OCI-LY3 (cell line): ENCODE measurements around the gene GATA2.

Experiments used
- H2AFZ ChIP-seq: fragments of 200-600, 300-600 bp; shearing (Covaris generic); 2 replicates; pipeline ENCODE4 v1.6.0; 2014; ENCODE audit warnings: antibody characterized with exemption, low read depth, low read length
- H3K27ac ChIP-seq: fragments of 200-600, 300-600 bp; sonication (generic); 2 replicates; pipeline ENCODE4 v1.5.1; 2014; ENCODE audit warnings: mild to moderate bottlenecking, low read length, moderate library complexity, mixed read lengths
- H3K27me3 ChIP-seq: fragments of 200-600, 300-600 bp; sonication (generic); 2 replicates; pipeline ENCODE4 v1.6.1; 2014; ENCODE audit warnings: low read depth, low read length, mixed read lengths
- H3K36me3 ChIP-seq: fragments of 200-600, 300-600 bp; sonication (generic); replicated peaks from 2 replicates; pipeline ENCODE3; 2014; ENCODE audit warnings: low read depth, low read length, mixed read lengths
- H3K4me1 ChIP-seq: fragments of 300-600, 200-600 bp; sonication (generic); 2 replicates; pipeline ENCODE4 v1.6.1; 2014; ENCODE audit warnings: low read length, mixed read lengths
- H3K4me2 ChIP-seq: fragments of 200-600, 300-600 bp; sonication (generic); 2 replicates; pipeline ENCODE4 v1.6.1; 2014; ENCODE audit warnings: low read length, mixed read lengths
- H3K4me3 ChIP-seq: fragments of 300-600, 200-600 bp; sonication (generic); 2 replicates; pipeline ENCODE4 v1.5.1; 2014; ENCODE audit warnings: antibody characterized with exemption, mild to moderate bottlenecking, low read length, moderate library complexity
- H3K79me2 ChIP-seq: fragments of 300-600, 200-600 bp; shearing (Covaris generic); 2 replicates; pipeline ENCODE4 v1.6.1; 2014; ENCODE audit warnings: mild to moderate bottlenecking, low read length, mixed read lengths
- H3K9ac ChIP-seq: fragments of 300-600, 200-600 bp; shearing (Covaris generic); 2 replicates; pipeline ENCODE4 v1.6.0; 2014; ENCODE audit warnings: mild to moderate bottlenecking, low read length, moderate library complexity
- H3K9me3 ChIP-seq: fragments of 200-600, 300-600 bp; shearing (Covaris generic); 2 replicates; pipeline ENCODE4 v1.6.1; 2014; ENCODE audit warnings: low read length, mixed read lengths; ENCODE audit not compliant: insufficient read depth
- H4K20me1 ChIP-seq: fragments of 200-600, 300-600 bp; sonication (generic); 2 replicates; pipeline ENCODE4 v1.6.1; 2016; ENCODE audit warnings: low read length, mixed read lengths; ENCODE audit not compliant: insufficient read depth
- EZH2phosphoT487 ChIP-seq: fragments of 200-600 bp; shearing (Covaris generic); IDR thresholded peaks from 2 replicates; pipeline ENCODE4 v1.6.1; 2018; ENCODE audit warnings: antibody characterized with exemption, mixed run types, low read depth
- TF ChIP-seq, protein P1 (sequence below): fragments of 200-600, 300-600 bp; sonication (generic); IDR thresholded peaks from 2 replicates; pipeline ENCODE4 v1.5.1; 2014; ENCODE audit warnings: antibody characterized with exemption, low read length, low read depth

The GATA2 gene

DNA sequence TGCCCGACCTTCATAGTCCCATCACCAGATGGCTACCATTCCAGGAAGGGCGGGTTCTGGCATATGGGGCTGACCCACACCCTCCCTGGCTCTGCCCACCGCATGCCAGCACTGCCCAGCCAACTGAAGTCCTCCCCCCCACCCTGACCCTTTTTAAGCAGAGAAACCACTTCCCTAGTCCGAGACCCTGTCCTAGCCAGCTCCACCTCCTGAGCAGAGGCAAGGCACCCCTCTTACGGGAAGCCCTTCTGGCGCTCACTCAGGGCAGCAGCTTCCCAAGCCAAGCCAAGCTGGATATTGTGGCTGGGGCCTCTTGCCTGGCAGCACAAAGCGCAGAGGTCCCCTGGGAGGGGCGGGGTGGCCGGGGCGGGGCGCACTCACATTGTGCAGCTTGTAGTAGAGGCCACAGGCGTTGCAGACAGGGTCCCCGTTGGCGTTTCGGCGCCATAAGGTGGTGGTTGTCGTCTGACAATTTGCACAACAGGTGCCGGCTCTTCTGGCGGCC is 11.5 kb downstream of the GATA2 start:
- Histone ChIP-seq H2AFZ (no peak overlapping the region), H3K9me3 (no peaks in the 10 kb centered on the region), H3K4me3 (no peak overlapping the region), H3K27ac (no peak overlapping the region), H3K9ac (no peak overlapping the region), H3K4me1 (no peaks in the 10 kb centered on the region), H3K27me3 (peaks cover 37% of the 10 kb centered on the region), H3K79me2 (no peaks in the 10 kb centered on the region), H4K20me1 (no peaks in the 10 kb centered on the region), H3K4me2 (no peak overlapping the region), H3K36me3 (no peaks in the 10 kb centered on the region)
- no peak for TF ChIP-seq EZH2phosphoT487
- TF ChIP-seq, protein P1, sequence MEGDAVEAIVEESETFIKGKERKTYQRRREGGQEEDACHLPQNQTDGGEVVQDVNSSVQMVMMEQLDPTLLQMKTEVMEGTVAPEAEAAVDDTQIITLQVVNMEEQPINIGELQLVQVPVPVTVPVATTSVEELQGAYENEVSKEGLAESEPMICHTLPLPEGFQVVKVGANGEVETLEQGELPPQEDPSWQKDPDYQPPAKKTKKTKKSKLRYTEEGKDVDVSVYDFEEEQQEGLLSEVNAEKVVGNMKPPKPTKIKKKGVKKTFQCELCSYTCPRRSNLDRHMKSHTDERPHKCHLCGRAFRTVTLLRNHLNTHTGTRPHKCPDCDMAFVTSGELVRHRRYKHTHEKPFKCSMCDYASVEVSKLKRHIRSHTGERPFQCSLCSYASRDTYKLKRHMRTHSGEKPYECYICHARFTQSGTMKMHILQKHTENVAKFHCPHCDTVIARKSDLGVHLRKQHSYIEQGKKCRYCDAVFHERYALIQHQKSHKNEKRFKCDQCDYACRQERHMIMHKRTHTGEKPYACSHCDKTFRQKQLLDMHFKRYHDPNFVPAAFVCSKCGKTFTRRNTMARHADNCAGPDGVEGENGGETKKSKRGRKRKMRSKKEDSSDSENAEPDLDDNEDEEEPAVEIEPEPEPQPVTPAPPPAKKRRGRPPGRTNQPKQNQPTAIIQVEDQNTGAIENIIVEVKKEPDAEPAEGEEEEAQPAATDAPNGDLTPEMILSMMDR, result no peak

GRCh38 chr3:128480717-128481437 is 12.1 kb downstream of the GATA2 start:
- TF ChIP-seq EZH2phosphoT487, result no peak
- TF ChIP-seq, protein P1, result no peak
- Histone ChIP-seq H3K79me2 (no peaks in the 10 kb centered on the region), H3K27ac (no peak overlapping the region), H2AFZ (no peak overlapping the region), H3K4me2 (no peak overlapping the region), H4K20me1 (no peaks in the 10 kb centered on the region), H3K36me3 (no peaks in the 10 kb centered on the region), H3K4me1 (no peaks in the 10 kb centered on the region), H3K4me3 (no peak overlapping the region), H3K9ac (no peak overlapping the region), H3K27me3 (peaks cover 37% of the 10 kb centered on the region), H3K9me3 (no peaks in the 10 kb centered on the region)

- Histone ChIP-seq H3K4me2 (no peak overlapping the region), H3K27me3 (peaks cover 37% of the 10 kb centered on the region), H3K79me2 (no peaks in the 10 kb centered on the region), H3K4me1 (no peaks in the 10 kb centered on the region), H3K27ac (no peak overlapping the region), H3K36me3 (no peaks in the 10 kb centered on the region), H2AFZ (no peak overlapping the region), H3K9ac (no peak overlapping the region), H4K20me1 (no peaks in the 10 kb centered on the region), H3K9me3 (no peaks in the 10 kb centered on the region), H3K4me3 (no peak overlapping the region)
- no peak for TF ChIP-seq EZH2phosphoT487
- TF ChIP-seq, protein P1, result no peak
Measured at GRCh38 chr3:128480278-128480677, 12.7 kb downstream of the GATA2 start.

- H3K9me3 ChIP-seq, result no peaks in the 10 kb centered on the region
- H2AFZ ChIP-seq, result no peak overlapping the region
- no peak overlapping the region for H3K4me3 ChIP-seq
- H3K4me1 ChIP-seq, result no peaks in the 10 kb centered on the region
- H3K27me3 ChIP-seq, result peaks cover 33% of the 10 kb centered on the region
- TF ChIP-seq EZH2phosphoT487, result no peak
- TF ChIP-seq, protein P1, result no peak
- no peaks in the 10 kb centered on the region for H3K79me2 ChIP-seq
- H3K4me2 ChIP-seq, result no peak overlapping the region
- H3K27ac ChIP-seq, result no peak overlapping the region
- no peak overlapping the region for H3K9ac ChIP-seq
- H4K20me1 ChIP-seq, result no peaks in the 10 kb centered on the region
- no peaks in the 10 kb centered on the region for H3K36me3 ChIP-seq
Measured at GRCh38 chr3:128479558-128480086, 13.4 kb downstream of the GATA2 start.
